ENCODE results near the gene SSTR3.
"Not testable (repeated sequence)": the region's sequence is repeated elsewhere in the genome, so short reads cannot be mapped to it uniquely, and the experiment has no call there.

The SSTR3 gene

DNA sequence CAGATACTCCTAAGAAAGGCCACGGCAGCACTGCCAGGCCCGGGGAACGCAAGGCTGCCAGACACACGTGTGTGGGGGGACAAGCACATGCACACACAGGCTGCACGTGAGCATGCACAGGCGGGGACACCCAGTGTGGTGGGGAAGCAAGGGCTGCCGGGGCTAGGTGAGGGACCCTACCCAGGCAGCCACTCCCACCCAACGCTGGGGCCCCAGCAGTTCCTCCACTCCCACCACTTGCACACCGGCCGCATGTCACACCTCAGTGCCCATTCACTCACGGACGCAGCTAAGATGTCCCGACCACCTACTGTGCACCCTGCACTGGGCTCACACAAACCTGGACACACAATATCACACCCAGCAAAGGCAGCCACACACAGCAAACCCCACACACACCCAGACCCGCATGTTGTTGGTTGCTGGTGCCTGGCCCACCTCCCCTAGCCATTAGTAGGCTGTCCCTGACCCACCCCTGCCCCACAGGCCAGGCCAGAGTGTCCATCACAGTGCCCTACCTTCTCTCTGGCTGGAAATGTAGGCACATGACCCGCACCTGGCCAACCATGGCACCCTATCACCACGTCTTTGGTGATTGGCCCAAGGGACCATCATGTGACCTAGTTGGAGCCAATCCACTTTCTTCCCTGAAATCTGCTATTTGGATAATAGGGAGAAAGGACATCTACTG is 8.8 kb downstream of the SSTR3 start:
- peak in 1 of 42 donors; percentile 12 for DNase-seq
- intact Hi-C loops (cut with DNase I), result no loop called here

DNA sequence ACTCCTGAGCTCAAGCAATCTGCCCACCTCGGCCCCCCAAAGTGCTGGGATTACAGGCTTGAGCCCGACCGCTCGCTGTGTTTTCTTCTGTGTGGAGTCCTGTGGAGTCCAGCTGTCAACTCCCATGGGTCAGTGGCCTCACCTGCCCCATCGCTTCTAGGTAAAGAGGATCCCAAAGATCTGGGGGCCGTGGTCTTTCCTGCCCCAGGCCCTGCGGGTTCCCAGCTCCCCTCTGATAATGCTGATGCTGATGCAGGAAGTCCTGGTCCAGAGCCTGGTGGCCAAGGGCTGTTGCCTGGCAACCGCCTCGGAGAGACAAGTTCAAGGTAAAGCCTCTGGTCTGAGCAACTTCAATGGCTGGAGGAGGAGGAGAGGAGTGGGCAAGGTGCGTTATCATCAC is 9.6 kb downstream of the SSTR3 start:
- intact Hi-C loops (cut with DNase I), result no loop called here
- peak in 1 of 42 donors; percentile 17 for DNase-seq

DNA sequence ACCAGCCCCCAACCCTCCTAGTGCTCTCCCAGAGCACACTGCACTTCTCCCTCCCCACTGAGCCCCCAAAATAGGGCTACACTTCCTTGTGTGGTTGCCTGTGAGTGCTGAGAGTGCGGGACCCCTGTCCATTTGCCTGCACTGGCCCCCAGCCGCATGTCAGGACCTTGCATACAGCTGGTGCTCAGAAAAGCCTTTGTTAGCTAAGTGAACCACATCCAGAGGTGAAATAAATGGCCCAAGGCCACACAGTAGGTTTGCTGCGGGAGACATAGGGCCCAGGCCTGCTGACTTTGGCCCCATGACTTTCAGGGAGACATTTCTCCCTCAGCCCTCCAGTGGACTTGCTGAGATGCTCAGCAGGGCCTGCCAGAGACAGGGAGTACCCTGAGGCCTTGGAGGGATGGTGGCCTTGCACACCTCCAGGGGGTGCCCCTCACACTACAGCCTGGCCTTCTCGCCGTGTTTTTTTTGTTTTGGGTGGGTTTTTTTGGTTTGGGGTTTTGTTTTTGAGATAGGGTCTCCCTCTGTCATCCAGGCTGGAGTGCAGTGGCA is 10.2 kb downstream of the SSTR3 start:
- intact Hi-C loops (cut with DNase I), result no loop called here
- DNase-seq, result peak in 2 of 42 donors; percentile 6 to 9

DNA sequence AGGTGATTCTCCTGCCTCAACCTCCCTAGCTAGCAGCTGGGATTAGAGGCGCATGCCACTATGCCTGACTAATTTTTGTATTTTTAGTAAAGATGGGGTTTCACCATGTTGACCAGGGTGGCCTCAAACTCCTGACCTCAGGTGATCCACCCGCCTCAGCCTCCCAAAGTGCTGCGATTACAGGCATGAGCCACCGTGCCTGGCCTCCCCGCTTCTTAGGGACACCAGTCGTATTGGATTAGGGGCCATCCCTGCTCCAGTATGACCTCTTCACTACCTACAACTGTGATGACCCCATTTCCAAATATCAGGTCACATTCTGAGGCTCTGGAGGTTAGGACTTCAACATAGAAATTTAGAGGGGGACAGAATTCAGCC is 10.8 kb downstream of the SSTR3 start:
- intact Hi-C loops (cut with DNase I), result not testable (repeated sequence)
- DNase-seq, result peak in 1 of 42 donors; percentile 12

DNA sequence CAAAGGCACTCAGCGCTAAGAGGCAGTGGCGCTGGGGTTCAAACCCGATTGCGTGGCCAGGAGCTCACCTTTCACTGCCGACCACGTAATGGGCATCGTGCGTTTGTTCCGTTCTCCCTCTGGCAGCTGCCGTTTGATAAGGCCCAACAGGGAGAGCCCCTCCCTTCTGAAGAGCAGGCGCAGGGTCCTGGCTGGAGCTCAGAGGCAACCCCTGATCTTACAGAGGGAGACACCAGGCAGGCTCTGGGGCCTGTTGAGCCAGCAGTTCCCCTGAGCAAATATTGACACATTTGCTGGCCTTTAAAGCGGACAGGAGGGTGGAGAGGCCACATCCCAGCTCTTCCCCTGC is 12.5 kb downstream of the SSTR3 start:
- DNase-seq, result no peak
- intact Hi-C loops (cut with DNase I), result loop anchor here (2.0 to 10.0 kb wide), 2 partner anchors 33 to 425 kb away; partner anchors contain the start of gene IFT27

DNA sequence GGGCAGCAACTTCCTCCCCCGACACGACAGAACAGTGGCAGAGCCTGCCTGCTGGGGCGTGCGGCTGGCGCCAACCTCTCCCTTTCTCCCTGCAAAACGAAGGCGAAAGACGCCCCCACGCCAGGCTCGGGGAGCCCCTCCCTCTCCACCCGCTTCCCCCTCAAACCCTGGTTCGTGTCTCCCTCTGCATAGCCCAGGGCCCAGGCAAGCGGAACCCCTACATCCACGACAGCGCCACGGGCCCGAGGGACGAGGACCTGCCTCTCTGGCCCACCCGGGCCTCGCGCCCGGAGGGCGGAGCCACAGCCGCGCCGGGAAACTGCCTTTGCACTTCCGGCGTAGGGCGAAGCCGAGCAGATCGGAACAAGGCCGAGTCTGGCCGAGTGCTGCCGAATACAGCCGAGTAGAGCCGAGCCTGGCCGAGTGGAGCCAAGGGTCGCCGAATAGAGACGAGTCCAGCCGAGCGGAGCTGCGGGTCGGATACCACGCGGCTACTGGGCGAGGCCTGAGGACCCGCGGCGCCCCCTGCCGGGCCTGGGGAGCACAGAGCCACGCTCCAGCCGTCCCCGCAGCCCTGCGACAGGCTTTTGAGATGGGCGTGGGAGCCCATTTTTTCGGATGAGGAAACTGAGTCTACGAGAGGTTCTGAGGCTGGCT is 13.0 kb downstream of the SSTR3 start:
- intact Hi-C loops (cut with DNase I), result loop anchor here (2.0 to 10.0 kb wide), 2 partner anchors 32 to 424 kb away; partner anchors contain the start of gene IFT27
- DNase-seq, result peak; percentile 91 to 99 (median 97)

DNA sequence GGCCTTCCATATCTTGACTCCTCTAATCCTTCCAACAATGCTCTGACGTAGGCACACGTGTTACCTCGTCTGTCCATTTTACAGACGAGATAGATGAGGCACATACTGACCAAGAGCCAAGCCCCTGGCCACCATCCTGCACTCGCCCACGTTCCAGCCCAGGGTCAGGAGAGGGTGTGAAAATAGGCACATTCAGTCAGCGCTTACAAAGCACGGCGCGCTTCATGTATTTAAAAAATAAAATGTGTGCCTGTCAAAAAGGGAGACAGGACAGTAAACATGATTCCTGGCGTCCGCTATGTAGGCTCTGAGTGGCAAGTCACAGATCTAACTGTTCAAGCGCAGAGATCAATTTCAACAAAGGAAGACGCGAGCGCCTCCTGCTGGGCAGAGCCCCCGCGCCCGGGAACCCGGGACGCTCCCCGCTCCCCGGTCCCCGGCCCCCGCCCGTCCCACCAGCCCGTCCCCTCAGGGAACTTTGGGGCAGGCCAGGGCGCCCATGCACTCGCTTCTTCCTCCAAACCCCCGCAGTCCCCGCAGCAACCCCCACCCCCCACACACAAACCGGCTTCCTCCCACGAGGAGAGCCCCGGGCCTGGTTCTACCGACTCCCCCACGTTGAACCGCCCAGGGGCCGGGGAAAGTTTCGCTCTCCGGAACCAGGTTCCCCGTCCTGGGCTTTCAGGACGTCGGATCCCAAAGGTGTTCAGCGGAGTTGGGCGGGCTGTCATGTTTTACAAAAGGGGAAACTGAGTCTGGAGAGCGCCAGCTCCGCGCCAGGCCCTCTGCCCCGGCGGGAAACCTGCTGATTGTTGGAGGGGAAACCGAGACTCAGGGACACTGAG is 13.8 kb downstream of the SSTR3 start:
- intact Hi-C loops (cut with DNase I), result loop anchor here (2.0 to 10.0 kb wide), 2 partner anchors 32 to 424 kb away; partner anchors contain the start of gene IFT27
- DNase-seq, result peak; percentile 73 to 95 (median 89)

DNA sequence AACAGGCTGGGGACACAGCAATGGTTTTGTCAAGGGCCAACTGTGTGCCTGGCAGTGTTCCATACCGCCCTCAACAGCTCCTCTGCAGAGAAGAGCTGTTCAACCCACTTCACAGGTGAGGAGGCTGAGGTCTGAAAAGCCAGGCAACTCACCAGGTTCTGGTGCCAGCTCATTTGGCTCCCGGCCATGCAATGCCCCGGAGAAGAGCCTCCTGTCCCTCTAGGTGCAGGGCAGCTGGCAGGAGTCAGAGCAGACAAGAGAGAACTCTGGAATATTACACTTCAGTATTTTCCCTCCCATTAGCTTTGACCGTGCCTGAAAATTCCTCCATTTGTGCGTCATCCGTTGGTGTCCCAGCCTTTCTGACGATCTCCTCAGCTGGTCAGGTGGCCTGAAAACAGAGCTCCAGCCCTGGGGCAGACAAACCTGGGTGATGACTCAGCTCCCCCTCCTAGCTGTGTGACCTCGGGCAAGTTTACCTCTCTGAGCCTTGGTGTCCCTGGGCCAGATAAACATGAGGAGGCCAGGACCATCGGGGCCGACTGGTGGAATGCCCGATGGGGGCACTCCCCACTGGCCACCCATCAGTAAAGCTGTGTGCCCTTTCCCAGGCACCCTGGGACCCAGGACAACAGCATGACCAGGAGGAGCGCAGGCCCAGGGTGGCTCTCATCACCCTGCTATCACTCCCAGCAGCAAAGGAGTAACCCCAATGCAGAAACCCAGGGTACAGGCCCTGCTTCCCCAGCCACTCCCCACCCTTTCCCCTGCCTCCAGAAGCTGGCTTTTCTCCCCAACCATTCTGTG is 14.6 kb downstream of the SSTR3 start:
- intact Hi-C loops (cut with DNase I), result loop anchor here (2.0 to 10.0 kb wide), 2 partner anchors 31 to 423 kb away; partner anchors contain the start of gene IFT27
- peak in 5 of 42 donors; percentile 16 to 46 (median 24) for DNase-seq

DNA sequence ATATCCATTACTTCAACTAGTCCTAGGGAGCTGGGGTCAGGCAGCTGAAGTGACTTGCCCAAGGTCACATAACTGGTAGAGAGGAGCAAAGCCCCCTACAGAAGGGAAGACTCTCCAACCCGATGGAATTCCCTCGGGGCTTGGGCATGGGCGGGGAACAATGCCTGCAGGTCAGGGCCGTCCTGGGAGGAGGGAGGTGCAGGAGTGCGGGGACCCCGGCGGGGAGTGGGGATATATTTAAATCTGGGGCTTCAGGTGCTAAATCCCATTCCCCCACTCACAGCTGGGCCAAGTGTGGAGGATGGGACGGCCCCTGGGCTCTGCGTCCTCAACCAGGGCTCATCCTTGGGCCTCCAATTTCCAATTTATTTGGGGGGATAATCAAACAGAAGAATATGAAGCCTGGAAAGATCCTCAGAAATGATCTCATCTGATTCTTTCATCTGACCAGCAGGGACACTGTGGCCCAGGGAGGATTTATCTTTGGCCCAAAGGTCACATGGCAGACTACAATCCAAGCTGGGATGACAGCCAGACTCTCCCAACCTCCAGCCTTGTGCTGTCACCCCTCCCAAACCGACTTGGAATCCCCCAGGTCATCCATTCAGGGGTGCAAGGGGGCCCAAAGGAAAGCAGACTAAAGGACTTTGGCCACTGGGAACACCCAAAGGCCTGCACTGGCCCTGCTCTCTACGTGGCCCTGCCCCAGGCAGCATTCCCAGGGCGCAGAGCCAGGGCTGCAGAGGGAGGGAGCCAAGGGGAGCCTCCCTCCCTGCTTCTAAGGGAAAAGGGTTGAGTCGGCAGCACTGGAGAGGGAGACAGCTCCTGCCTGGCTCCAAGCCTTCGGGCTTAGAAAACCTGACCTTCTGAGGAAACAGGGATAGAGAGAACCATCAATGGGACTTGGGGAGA is 15.5 kb downstream of the SSTR3 start:
- peak in 36 of 42 donors; percentile 36 to 83 (median 60) for DNase-seq
- intact Hi-C loops (cut with DNase I), result loop anchor here (10.0 kb wide), 1 partner anchor 422 kb away; the partner anchor contains the start of gene IFT27

DNA sequence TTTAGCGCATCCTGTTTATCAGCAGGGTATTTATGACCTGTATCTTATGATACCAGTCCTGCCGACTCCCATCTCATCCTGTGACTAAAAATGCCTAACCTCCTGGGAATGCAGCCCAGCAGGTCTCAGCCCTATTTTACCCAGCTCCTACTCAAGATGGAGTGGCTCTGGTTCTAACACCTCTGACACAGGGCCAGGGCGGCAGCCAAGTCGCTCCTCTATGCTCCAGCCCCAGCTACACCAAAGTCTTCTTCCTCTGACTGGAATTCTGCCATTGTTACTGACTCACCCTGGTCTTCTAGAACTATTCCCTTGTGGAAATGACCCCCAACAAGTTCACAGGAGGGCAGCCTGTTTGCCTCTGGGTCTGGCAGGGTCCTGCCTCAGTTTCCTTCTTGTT is 16.4 kb downstream of the SSTR3 start:
- DNase-seq, result peak in 2 of 42 donors; percentile 0 to 9
- intact Hi-C loops (cut with DNase I), result loop anchor here (10.0 kb wide), 1 partner anchor 421 kb away; the partner anchor contains the start of gene IFT27

DNA sequence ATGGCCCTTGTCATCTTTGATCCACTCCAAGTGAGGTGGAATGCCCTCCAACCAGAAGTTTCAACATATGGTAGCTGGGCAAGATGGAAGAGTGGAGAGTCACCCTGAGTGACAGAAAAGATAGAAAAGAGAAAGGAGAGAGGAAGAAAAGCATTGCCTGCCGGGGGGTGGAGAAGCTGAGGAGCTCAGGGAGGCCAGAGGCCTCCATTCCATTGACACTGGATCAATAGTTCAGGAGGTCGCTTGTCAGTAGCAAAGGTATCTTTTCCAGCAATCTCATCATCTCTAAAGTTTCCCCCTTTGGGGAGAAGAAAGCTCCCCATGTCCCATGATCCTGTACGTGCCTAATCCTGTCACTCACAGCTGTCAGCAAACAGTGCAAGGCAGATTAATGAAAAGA is 17.5 kb downstream of the SSTR3 start:
- intact Hi-C loops (cut with DNase I), result loop anchor here (10.0 kb wide), 1 partner anchor 420 kb away; the partner anchor contains the start of gene IFT27
- DNase-seq, result no peak

DNA sequence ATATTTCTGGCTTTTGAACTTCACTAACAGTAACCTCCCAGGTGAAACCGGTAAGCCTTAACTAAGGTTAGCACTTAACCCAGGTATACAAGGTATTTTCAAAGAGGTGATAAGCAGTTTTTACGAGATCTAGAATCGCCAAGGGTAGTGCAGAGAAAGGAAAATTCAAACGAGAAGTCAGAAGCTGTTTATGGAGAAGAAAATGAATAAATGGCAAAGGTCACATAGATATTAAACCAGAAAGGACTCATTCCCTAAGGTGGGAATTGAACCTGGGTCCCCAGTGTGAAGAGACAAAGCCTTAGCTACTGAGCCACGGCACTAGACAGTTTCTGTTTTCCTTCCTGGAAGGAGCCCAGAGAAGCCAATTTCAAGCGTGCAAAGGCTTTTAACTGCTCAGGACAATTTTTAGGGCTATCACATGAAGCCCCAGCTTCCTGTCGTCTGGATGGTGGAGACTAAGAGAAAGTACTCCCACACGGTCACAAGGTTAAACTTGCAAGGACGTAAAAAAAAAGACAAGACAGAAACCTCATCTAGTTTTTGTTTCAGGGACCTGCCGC is 18.6 kb downstream of the SSTR3 start:
- intact Hi-C loops (cut with DNase I), result loop anchor here (10.0 kb wide), 1 partner anchor 419 kb away; the partner anchor contains the start of gene IFT27

DNA sequence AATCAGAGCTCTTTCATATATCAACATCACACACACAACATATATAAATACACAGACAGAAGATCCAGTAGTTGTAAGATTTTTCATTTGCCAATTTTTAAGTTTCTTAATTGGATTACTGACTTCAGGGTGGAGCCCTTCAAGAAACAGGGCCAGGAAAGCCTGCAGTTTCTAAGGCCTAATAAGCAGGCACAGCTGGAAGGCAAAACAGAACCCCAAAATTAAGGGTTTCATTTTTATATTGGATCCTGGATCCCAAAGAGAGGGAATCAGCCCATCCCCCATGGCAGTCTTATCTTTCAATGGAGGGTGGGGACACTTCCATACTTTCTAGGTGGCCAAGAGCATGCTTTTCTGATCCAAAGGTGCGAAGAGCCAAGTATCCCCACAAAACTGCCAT is 19.5 kb downstream of the SSTR3 start:
- DNase-seq, result no peak
- intact Hi-C loops (cut with DNase I), result loop anchor here (10.0 kb wide), 1 partner anchor 418 kb away; the partner anchor contains the start of gene IFT27

More for the DNA sequence above, 18.6 kb downstream of the SSTR3 start:
- peak in 6 of 42 donors; percentile 5 to 35 (median 26) for DNase-seq

DNA sequence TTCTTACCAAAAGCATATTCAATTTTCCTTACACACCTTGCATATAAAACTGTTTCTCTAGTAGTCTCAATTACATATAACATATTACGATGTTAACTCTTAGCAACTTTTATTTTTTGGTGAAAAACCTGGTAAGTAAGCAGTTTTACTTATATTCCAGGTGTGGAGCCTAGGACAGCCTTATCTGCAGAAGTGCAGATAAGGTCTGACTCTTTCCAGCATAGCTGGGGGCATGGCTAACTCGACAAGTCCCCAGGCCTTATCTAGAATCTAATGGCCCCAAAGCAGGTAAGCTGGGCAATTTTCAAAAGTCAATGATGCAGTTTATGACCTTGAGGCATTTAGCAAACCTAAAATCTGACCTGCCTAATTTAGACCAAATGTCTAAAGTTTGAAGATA is 20.1 kb downstream of the SSTR3 start:
- no peak for DNase-seq
- intact Hi-C loops (cut with DNase I), result loop anchor here (10.0 kb wide), 1 partner anchor 417 kb away; the partner anchor contains the start of gene IFT27

DNA sequence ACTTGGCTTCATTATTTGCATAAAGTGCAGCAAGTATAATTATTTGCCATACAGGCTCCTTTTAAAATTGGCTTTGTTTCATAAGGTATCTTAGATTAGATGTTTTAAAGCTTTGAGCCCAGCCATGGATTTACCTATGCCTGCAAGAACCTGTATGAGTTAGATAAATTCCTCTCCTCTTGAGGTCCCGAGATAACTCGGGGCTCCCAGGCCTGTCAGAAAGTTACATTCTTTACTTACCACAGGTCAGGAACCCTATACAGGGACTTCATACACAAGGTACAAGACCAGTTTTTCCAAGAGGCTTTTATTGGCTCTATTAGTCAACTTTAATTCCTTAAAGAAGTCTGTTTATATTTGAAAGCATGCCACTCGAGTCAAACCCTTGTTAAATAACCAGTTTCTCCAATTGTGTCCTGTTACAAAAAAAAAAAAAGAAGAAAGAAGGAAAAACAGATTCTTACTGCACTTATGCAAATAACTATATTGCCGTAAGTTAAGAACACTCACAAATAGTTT is 22.0 kb downstream of the SSTR3 start:
- intact Hi-C loops (cut with DNase I), result loop anchor here (10.0 kb wide), 1 partner anchor 416 kb away; the partner anchor contains the start of gene IFT27

DNA sequence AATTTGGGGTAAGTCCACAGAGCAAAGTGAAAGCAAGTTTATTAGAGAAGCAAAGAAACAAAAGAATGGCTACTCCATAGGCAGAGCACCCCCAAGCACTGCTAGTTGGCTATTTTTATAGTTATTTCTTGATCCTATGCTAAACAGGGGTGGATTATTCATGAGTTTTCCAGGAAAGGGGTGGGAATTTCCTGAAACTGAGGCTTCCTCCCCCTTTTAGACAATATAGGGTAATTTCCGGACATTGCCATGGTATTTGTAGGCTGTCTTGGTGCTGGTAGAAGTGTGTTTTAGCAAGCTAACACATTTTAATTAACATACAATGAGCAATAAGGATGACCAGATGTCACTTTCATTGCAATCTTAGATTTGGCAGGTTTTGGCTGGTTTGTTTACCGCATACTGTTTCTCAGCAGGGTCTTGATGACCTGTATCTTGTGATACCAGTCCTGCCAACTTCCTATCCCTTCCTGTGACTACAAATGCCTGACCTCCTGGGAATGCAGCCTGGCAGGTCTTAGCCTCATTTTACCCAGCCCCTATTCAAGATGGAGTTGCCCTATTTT is 23.3 kb downstream of the SSTR3 start:
- intact Hi-C loops (cut with DNase I), result no loop called here
- peak in 1 of 42 donors; percentile 5 for DNase-seq

More for the DNA sequence above, 22.0 kb downstream of the SSTR3 start:
- no peak for DNase-seq

Data from head of caudate nucleus (tissue), 42 donors.